HG03571 (cell line): Measurements from ENCODE around the gene LY86.

Experiments used
- ATAC-seq: cut with Tn5 transposase; IDR thresholded peaks from one replicate; pipeline ENCODE4 v1.9.1; 2021; ENCODE audit not compliant: unreplicated experiment

Gene LY86

DNA sequence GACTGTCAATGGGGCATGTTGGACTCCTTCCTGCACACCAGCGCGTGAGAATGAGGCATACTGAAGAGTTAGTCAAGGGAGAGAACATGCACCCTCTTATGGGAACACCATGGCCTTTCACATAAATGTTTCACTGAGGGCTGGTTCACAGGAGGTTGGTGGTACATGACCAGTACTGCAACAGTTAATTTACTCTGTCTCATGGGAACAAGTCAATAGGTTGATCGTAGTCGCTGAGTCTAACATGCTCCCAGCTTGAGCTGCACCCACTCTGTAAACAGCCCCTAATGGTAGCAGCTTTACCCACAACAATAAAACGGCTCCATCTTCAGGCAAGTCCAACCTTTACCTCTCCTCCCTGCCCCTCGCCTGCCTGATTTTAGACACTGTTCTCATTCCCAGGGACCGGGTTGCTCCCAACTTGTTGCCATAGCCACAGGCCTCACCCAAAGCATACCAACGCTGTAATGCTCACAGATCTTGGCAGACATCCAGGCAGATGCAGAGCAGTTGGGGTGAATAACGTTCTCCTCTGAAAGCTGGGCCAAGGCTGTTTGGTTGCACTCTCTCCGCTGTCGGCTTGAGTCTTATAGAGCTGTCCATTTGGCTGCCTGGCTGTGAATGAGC lies 111.3 kb downstream of the LY86 start:
- ATAC-seq, result no peak

DNA sequence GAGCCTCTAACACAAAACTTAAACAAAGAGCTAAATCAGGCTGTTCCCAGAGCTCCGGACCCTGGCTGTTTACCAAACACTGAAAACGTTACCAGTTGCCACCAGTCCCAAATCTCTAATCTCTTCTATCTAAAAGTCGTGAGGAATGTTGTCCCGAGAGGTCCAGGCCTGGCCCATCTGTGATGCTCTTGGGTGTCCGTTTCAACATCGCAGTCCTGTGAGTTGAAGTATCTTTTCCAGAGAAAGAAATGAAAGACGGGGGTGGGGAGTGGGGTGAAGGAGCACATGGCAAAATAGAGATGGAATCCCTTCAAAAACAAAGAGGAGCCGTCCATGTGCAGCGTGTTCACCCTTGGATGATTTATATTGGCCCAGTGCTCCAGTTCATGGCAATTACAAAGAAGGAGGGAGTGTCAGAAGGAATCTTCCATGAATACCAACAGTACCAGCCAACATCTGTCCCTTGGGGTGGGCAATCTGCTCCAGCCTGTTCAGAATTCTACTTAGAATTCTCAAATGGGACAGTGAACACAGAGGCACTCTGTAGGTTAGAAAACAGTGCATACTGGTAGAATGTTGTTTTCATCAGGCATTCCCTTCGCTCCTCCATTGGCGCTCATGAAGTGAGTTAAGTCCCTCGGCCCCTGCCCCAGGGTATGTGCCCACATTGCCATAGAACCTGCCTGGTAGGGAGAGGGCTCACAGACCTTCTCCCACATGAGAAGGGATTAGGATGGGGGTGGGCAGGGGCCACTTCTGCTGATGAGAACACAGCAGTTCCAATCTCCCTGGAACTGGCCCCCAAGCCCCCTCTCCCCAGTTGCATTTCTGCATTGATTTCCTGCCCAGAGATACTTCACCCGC lies 112.1 kb downstream of the LY86 start:
- no peak for ATAC-seq

DNA sequence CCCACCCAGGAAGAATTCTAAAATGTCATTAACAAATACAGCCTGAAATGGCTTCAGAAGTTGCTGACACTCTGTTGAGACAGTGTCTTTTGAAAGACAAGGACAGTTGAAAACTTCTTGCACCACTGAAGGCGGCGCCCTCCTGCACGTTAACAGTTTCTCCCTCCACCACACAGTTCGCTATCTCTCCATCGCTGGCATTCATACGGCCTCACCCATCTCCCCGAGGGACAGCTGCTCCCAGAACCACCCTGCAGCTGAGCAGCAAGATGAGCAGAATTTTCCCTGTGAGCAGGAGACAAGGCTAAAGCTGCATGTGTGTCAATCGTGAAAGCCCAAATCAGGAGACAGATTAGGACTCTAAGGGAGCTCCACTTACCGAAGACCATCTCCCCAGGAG lies 113.3 kb downstream of the LY86 start:
- ATAC-seq, result no peak

DNA sequence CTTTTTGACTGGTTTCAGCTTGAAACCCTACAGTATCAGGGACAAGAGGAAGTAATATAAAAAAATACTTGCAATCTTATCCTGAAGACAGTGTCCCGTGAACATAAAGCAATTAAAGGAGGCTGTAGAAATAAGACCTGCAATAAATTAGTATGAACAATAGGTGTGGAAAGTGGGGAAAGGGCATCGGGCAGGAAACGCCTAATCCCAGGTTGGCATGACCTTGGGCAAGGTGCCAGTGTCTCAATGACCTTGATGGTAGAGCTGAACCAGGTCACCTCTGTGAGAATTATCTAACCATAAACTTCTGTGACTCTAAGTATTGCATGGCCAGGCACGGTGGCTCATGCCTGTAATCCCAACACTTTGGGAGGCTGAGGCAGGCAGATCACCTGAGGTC lies 115.2 kb downstream of the LY86 start:
- ATAC-seq, result no peak
